ENCODE data around the gene ACACB. TPM values are rescaled to one million over a fixed set of nuclear protein-coding genes. Genes with fewer than 3 reads are reported as not detected.

The ACACB gene
- total and polyA plus RNA-seq, 12 donors: 12.8 to 241 (median 107) TPM

DNA sequence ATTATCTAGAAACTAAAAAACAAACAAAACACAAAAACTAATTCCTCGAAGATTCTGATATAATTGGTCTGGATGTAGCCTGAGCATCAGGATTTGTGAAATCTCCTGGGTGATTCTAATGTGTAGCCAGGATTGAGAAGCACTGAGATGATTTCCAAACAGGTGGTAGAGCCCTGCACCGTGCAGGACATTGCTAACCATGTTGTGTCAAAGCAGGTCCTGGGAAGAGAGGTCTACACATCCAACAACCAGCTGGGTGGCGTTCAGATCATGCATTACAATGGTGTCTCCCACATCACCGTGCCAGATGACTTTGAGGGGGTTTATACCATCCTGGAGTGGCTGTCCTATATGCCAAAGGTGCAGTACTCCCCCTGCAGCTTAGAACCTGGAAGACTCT, 136.4 kb downstream of the ACACB start:
- Histone ChIP-seq H3K27ac (no peak overlapping the region), H3K27me3 (no peaks in the 10 kb centered on the region), H3K36me3 (peaks cover 0 to 100% (median 84%) of the 10 kb centered on the region in 9 donors), H3K4me3 (no peak overlapping the region), H3K9me3 (peaks cover 0 to 16% (median 4%) of the 10 kb centered on the region in 11 donors), H3K4me1 (no peaks in the 10 kb centered on the region)
- DNase-seq: no peak
- intact Hi-C loops (cut with DNase I): no loop called here
- TF ChIP-seq, protein P1, sequence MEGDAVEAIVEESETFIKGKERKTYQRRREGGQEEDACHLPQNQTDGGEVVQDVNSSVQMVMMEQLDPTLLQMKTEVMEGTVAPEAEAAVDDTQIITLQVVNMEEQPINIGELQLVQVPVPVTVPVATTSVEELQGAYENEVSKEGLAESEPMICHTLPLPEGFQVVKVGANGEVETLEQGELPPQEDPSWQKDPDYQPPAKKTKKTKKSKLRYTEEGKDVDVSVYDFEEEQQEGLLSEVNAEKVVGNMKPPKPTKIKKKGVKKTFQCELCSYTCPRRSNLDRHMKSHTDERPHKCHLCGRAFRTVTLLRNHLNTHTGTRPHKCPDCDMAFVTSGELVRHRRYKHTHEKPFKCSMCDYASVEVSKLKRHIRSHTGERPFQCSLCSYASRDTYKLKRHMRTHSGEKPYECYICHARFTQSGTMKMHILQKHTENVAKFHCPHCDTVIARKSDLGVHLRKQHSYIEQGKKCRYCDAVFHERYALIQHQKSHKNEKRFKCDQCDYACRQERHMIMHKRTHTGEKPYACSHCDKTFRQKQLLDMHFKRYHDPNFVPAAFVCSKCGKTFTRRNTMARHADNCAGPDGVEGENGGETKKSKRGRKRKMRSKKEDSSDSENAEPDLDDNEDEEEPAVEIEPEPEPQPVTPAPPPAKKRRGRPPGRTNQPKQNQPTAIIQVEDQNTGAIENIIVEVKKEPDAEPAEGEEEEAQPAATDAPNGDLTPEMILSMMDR (IDR thresholded peaks at IDR 0.05): no peak
- no peak for ATAC-seq
- 90 to 97% methylated on average over 4 of the region's 4 CpGs for WGBS, 2 donors

DNA sequence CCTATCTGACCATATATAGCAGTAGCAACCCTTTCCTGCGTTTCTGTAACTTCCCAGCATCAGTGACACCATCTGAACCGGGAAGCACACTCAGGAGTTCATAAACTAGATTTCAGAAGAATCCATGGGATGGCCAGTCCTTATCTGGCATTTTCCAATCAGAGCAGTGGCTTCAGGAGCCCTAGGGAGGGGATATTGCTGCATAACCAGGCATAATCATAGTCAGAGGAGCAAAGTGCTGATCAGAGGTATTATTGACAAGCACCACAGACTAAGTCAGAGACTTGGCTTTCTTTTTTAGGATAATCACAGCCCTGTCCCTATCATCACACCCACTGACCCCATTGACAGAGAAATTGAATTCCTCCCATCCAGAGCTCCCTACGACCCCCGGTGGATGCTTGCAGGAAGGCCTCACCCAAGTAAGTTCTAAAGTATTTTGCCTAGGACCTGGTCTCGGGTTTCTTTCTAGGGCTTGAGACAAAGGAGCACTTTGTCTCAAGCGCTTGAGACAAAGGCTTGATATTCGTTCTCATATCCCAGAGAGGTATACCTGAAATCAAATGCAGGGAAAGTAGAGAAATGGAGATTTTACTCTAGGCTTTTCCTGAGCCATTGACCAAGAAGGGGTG, 137.6 kb downstream of the ACACB start:
- intact Hi-C loops (cut with DNase I): no loop called here

DNA sequence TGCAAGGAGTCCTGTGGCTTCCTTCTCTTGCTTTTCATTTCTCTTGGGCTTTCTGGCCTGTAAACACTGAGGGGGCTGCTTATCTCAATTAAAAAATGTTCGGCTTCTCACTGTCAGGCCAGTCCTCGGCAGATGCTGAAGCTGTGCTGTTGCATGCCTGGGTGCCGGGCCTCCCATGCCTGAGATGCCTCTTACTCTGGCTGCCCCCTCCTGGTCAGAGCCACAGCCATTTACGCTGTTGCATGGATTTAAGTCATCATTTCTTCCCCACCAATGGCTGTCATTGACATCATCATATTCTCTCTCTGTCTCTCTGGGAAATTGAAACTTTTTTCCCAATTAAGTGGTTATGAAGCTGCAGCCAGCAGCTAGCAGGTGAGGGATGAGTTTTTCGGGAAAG, 139.0 kb downstream of the ACACB start:
- intact Hi-C loops (cut with DNase I): no loop called here
- H3K27ac ChIP-seq: no peak overlapping the region
- no peak overlapping the region for H3K4me3 ChIP-seq
- ATAC-seq: no peak
- H3K27me3 ChIP-seq: no peaks in the 10 kb centered on the region
- no peaks in the 10 kb centered on the region for H3K4me1 ChIP-seq
- peaks cover 0 to 16% (median 4%) of the 10 kb centered on the region in 11 donors for H3K9me3 ChIP-seq
- TF ChIP-seq, protein P1 (IDR thresholded peaks at IDR 0.05): no peak
- 61 to 77% methylated on average over 5 of the region's 5 CpGs for WGBS, 2 donors
- DNase-seq: no peak
- peaks cover 0 to 100% (median 84%) of the 10 kb centered on the region in 9 donors for H3K36me3 ChIP-seq

More for the DNA sequence above, 137.6 kb downstream of the ACACB start:
- ATAC-seq (no peak), DNase-seq (no peak)
- WGBS, 2 donors: 97 to 98% methylated on average over 7 of the region's 7 CpGs
- H3K4me1 ChIP-seq: no peaks in the 10 kb centered on the region
- TF ChIP-seq, protein P1 (IDR thresholded peaks at IDR 0.05): no peak
- H3K9me3 ChIP-seq: peaks cover 0 to 16% (median 4%) of the 10 kb centered on the region in 11 donors
- no peak overlapping the region for H3K27ac ChIP-seq
- no peak overlapping the region for H3K4me3 ChIP-seq
- no peaks in the 10 kb centered on the region for H3K27me3 ChIP-seq
- peaks cover 0 to 100% (median 81%) of the 10 kb centered on the region in 9 donors for H3K36me3 ChIP-seq

DNA sequence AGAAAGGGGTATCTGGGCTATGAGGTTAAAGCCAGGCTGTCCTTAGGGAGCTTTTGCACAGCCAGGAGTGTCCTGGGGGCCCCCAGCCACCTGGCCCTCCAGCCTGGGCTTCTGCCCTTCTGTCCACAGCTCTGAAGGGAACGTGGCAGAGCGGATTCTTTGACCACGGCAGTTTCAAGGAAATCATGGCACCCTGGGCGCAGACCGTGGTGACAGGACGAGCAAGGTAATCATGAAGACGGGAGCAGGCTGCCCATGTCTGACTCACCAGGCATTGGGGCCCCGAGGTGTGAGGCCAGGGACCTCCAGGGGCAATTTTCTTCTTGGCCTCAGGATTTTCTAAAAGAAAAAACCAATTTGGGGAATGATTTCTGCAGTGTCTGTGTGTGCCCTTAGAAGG, 139.6 kb downstream of the ACACB start:
- intact Hi-C loops (cut with DNase I): no loop called here
- WGBS, 2 donors: 83 to 90% methylated on average over 8 of the region's 8 CpGs
- no peaks in the 10 kb centered on the region for H3K27me3 ChIP-seq
- no peak overlapping the region for H3K27ac ChIP-seq
- DNase-seq (no peak), ATAC-seq (no peak)
- H3K4me3 ChIP-seq: no peak overlapping the region
- peaks cover 0 to 16% (median 4%) of the 10 kb centered on the region in 11 donors for H3K9me3 ChIP-seq
- TF ChIP-seq, protein P1 (IDR thresholded peaks at IDR 0.05): no peak
- H3K36me3 ChIP-seq: peaks cover 0 to 100% (median 86%) of the 10 kb centered on the region in 9 donors
- H3K4me1 ChIP-seq: no peaks in the 10 kb centered on the region

All from heart right ventricle (tissue), 16 donors.